GM12892 (cell line): ENCODE results near the gene ACVR1B.

Source experiments
- POLR2A ChIP-seq: IDR thresholded peaks from 2 replicates; pipeline ENCODE4 v1.6.1; 2011; ENCODE audit warnings: low read depth, low read length, control low read depth
- POLR2AphosphoS5 ChIP-seq: IDR thresholded peaks from 2 replicates; pipeline ENCODE4 v1.6.1; 2011; ENCODE audit warnings: low read depth, low read length, control low read depth
- TAF1 ChIP-seq: IDR thresholded peaks from 2 replicates; pipeline ENCODE4 v1.6.1; 2011; ENCODE audit warnings: low read depth, mild to moderate bottlenecking, control low read depth, low read length, borderline replicate concordance

GRCh38 chr12:51980051-51980808 lies 28.7 kb downstream of the ACVR1B start:
- TF ChIP-seq POLR2A (no peak), POLR2AphosphoS5 (no peak), TAF1 (no peak)
